ENCODE data around the gene ZNF385B.

ZNF385B gene

DNA sequence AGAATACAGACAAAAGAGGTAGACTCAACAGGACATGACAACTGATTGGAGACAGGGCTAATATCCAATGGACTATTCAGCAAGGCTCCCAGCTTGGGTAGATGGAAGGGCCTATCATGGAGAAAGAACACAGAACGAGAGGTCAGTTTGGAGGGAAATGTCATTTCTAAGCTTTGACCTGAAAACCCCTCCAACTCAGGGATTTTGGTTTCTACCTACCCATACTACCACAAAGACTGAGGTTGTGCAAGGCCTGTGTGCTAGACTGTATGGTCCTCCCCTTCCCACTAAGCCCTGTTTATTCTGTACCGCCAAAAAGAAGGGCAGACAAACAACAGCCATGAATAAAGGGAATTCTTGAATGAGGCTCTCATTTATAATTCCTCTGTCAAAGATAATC is 288.9 kb downstream of the ZNF385B start:
- no peak for TF ChIP-seq CTCF (IDR thresholded peaks at IDR 0.05; ENCODE audit: low read length, missing control alignments)
- no peak overlapping the region for H3K4me3 ChIP-seq (replicated peaks; ENCODE audit: low read depth, low read length)

GRCh38 chr2:179571721-179572120 is 289.7 kb downstream of the ZNF385B start:
- no peak for TF ChIP-seq CTCF (IDR thresholded peaks at IDR 0.05; ENCODE audit: low read length, missing control alignments)
- no peak overlapping the region for H3K4me3 ChIP-seq (replicated peaks; ENCODE audit: low read depth, low read length)
- DNase-seq (ENCODE audit: low read depth) = no peak

More for the DNA sequence above, 288.9 kb downstream of the ZNF385B start:
- DNase-seq (ENCODE audit: low read depth) = no peak

DNA sequence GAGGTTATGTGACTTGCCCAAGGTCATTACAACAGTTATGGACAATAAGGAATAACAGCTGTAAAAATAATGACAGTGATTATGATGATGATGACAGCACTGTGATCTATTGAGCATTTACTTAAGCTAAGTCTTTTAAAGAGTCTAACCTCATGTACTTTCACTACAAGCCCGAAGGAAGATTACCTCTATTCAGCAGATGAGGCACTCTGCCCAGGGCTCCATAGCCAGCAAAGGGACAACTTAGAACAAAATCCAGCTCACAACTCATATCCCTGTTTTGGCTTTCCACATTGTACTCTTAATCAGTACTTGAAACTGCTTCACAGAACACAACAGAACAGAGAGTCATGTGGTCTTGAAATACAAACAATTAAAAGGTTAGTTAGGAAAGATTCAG is 290.2 kb downstream of the ZNF385B start:
- H3K4me3 ChIP-seq (replicated peaks; ENCODE audit: low read depth, low read length) = no peak overlapping the region
- no peak for TF ChIP-seq CTCF (IDR thresholded peaks at IDR 0.05; ENCODE audit: low read length, missing control alignments)
- no peak for DNase-seq (ENCODE audit: low read depth)

GRCh38 chr2:179569831-179570233 is 291.6 kb downstream of the ZNF385B start:
- peak; percentile 74 for DNase-seq (ENCODE audit: low read depth)
- H3K4me3 ChIP-seq (replicated peaks; ENCODE audit: low read depth, low read length) = no peak overlapping the region
- no peak for TF ChIP-seq CTCF (IDR thresholded peaks at IDR 0.05; ENCODE audit: low read length, missing control alignments)

DNA sequence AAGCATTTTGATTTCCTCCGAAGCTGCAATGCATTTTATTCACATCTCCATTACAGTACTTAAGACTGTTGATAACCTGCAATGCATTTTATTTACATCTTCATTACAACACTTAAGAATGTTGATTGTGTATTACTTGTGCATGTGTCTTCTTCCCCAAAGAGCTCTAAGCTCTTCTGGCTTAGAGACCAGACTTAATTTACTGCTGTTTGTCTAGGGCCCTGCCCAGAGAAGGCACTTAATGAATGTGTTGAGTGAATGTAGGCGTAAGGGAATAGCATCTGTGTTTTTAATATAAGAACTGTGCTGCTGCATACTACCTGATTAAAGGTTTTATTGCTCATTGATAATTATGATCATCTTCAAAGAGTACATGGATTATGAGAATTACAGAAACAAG is 295.6 kb downstream of the ZNF385B start:
- no peak for TF ChIP-seq CTCF (IDR thresholded peaks at IDR 0.05; ENCODE audit: low read length, missing control alignments)
- DNase-seq (ENCODE audit: low read depth) = no peak
- H3K4me3 ChIP-seq (replicated peaks; ENCODE audit: low read depth, low read length) = no peak overlapping the region

DNA sequence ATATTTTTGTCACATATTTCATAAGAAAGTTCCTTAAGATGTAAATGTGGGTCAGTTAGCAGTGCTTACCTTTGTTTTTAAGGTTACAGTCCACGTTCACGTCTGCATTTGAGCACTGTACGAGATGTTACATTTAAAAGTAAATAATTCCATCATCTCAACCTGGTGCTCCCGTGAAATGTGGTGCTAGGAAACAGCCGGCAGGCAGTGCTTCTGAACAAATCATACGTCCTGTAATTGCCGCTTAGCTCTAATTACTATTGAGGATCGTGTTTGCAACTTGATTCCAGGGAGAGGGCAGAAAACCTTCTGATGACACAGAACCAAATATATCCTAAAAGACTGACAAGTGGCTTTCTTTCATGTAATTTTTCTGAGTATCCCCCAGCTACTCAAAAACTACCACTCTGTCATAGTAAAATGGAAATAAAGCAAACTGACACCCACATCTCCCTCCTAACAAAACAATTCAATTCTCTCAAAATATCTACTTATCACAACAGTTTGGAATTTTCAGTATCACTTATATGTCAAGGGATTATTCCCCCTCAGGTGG is 299.0 kb downstream of the ZNF385B start:
- no peak for TF ChIP-seq CTCF (IDR thresholded peaks at IDR 0.05; ENCODE audit: low read length, missing control alignments)
- DNase-seq (ENCODE audit: low read depth) = no peak
- no peak overlapping the region for H3K4me3 ChIP-seq (replicated peaks; ENCODE audit: low read depth, low read length)

- TF ChIP-seq CTCF (IDR thresholded peaks at IDR 0.05; ENCODE audit: low read length, missing control alignments) = no peak
- DNase-seq (ENCODE audit: low read depth) = no peak
- H3K4me3 ChIP-seq (replicated peaks; ENCODE audit: low read depth, low read length) = no peak overlapping the region
These were observed 299.7 kb downstream of the ZNF385B start for GRCh38 chr2:179561702-179562101.

Measured in fibroblast of pulmonary artery (primary cell).